HG03520 (cell line): ENCODE measurements around the gene KCNQ1OT1.

Experiments
- ATAC-seq: cut with Tn5 transposase; IDR thresholded peaks from one replicate; pipeline ENCODE4 v1.9.1; 2021; ENCODE audit warnings: mild to moderate bottlenecking, moderate library complexity; ENCODE audit not compliant: unreplicated experiment

KCNQ1OT1 gene

DNA sequence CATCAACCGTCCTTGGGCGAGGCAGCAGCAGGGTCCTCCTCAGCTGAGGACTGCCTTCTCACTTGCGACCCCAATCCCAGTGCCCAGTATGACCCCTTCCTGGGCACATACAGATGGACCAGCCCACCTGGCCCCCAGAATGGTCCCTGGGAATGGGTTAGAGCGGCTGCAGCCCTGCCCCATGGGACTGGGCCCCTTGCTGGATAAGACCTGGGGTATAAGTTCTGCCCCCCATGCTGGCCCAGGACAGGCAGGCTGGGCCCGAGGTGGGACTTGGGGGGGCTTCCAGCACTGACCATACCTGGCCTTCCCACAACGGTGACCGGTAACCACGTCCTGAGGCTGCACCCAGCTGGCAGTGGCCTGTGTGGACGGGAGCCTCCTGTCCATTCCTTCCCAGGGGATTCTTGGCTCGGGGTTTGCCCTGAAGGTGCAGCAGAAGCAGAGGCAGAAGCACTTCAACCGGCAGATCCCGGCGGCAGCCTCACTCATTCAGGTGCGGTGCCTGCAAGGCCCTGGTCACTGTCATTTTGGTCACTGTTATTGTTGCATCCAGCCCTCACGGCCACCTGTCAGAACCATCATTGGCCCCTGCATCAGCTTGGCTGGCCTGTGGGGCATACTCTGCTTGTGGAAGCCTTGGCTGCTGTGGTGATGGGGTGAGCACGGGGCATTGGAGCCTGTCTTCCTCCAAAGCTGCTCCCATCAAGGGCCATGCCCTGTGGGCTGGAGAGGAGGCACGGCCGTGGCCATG lies 114.8 kb downstream of the KCNQ1OT1 start:
- ATAC-seq = no peak

DNA sequence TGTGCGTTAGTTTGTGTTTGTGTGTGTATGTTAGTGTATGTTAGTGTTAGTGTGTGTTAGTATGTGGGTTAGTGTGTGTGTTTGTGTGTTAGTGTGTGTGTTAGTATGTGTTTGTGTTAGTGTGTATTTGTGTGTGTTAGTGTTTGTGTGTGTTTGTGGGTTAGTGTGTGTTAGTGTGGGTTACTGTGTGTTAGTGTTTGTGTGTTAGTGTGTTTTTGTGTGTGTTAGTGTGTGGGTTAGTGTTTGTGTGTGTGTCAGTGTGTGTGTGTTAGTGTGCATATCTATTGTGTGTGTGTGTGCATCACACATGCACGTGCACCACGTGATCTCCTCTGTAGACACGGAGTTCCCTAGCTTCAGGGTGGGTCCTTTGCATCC lies 115.4 kb downstream of the KCNQ1OT1 start:
- ATAC-seq = no peak

DNA sequence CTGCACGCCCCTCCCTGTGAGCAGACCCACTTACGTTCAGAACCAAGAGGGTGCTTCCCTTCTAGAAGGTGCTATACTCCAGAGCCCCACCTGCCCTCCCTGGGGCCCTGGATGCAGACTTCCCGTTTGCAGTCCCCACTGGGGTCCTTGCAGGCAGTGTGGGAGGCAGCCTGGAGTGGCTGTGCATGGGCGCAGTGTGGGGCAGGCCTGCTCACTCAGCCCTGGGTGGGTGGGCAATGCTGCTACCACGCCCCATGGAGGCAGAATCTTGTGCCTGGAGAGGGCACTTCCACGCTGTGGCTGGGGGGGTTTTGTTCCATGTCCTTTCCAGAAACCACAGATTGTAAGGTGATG lies 116.2 kb downstream of the KCNQ1OT1 start:
- no peak for ATAC-seq

DNA sequence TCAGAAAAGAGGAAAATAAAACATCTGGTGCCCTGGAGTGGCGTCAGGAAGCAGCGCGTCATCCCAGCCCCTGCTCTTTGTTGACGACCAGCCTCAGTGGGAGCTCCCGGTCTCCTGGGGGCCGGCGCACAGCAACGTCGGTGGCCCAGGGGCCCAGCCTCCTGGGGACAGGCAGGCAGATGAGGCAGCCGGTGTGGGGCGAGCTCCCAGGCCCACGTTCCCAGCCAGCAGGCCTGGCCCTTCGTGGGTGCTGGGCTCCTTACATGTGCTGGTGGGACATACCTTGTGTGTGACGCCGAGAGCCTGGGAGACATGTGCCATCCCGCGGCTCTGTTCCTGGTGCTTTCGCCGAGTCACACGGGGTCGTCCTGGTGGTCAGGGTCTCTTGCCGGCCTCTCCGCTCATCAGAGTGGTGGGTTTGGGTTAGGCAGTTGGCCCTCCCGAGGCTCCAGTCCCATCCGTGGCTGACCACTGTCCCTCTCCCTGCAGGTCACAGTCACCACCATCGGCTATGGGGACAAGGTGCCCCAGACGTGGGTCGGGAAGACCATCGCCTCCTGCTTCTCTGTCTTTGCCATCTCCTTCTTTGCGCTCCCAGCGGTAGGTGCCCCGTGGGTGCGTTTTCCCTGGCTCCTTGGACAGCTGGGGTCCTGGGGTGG lies 116.7 kb downstream of the KCNQ1OT1 start:
- no peak for ATAC-seq

DNA sequence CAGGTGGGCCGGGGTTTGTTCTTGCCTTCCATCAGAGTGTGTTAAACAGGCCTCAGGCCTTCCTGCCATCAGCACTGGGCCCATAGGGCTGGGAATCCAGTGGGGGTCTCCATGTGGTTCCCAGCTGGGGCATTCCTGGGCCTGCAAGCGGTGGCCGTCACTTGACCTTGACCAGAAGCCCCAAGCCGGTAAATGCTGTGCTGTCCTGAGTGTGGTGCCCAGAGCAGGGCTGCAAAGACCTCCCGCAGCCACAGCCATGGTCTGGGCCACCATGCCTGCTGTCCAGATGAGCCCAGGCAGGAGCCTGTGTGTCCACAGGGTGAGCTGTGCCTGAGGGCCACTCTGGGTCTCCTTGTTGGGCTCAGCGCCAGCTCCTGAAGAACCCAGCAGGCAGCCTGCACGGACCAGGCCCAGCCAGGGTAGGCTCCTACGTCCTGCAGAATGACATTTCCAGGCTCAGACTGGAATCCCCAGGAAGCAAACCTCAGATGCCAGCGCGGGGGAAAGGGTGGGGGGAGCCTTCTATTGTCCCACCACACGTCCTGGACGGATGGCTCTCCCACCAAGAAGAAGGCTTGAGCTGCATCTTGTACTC lies 117.3 kb downstream of the KCNQ1OT1 start:
- no peak for ATAC-seq

DNA sequence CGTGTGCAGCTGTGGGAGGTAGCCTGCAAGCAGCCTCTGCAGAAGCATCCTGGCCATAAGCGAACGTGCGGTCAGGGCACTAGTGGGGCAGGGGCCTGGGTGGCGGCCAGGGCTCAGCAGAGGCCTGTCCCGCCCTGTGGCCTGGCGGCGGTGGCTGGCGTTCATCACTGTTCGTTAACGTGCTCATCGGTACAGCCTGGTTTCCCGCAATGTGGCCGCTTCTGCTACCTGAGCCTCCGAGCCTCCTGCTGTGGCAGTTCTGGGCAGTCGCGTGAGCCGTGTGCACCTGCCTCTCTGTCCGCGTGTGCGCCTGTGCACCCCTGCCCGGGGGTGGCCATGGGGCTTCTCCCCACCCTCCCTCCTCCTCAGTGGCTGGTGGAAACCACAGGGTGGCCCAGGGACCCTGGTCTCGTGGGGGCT lies 117.9 kb downstream of the KCNQ1OT1 start:
- ATAC-seq = no peak

DNA sequence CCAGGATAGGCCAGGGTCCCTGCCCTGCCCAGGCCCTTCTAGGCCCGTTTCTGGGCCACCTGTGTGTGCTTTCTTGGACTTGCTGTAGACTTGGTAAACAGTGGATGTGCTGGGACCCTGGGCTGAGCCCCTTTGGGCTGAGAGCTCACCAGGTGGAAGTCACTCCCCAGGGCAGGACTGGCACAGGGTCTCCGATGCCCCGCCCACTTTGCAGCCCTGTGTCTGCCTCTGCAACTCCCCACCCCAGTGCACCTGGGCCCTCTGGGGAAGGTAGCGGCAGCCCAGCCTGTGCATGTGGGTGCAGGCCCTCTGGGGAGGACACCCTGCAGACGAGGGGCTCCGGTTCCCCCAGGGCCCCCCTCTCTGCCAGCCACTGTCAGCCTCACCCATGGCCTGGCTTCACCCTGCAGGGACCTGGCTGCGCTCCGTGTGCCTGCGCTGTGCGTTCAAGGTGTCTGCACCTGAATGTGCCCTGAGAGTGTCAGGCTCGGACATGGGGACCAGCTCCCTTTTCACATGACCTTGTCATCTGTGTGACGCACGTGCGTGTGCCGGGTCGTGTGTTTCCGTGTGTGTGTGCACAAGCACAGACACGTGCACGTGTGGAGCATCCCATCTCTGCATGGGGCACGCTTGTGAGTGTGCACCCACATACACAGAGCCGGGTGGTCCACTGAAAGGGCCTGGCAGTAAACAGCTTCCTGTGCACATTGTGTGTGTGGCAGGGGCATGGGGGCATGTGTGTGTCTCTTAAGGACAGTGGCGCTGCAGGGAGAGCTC lies 118.5 kb downstream of the KCNQ1OT1 start:
- no peak for ATAC-seq

DNA sequence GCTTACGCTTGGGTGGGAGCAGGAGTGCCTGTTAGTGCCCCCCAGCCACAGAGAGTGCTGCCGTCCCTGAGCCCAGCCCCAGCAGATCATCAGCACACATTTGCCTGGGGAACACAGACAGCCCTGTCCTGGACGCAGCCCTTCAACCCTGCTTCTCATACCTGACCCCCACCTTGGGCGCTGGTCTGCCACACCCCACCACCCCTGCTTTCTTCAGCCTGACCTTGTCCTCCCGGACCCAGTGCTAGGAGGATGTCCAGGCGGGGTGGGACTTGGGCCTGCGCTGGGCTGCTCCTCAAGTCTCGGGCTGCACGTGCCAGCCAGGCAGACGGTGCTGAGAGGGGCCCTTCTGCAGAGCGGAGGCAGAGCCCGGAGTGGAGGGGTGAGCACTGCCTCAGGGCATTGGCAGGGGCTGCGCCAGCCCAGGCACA lies 119.2 kb downstream of the KCNQ1OT1 start:
- ATAC-seq = no peak

DNA sequence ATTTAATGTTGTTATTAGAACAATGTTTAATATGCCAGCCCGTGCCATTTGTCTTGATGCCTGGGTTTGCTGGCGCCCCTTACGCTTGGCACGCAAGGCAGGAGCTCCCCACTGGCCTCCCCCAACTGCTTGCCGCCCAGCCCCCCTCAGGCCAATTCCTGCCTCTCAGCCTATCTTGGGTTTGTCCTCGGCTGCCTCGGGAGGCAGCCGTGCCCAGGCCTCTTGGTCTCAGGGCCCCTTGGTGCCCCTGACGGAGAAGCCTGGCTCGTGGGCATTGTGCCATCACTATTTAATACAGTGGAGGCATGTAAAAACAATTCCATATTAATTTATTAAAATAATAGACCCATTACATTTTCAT lies 119.8 kb downstream of the KCNQ1OT1 start:
- no peak for ATAC-seq

DNA sequence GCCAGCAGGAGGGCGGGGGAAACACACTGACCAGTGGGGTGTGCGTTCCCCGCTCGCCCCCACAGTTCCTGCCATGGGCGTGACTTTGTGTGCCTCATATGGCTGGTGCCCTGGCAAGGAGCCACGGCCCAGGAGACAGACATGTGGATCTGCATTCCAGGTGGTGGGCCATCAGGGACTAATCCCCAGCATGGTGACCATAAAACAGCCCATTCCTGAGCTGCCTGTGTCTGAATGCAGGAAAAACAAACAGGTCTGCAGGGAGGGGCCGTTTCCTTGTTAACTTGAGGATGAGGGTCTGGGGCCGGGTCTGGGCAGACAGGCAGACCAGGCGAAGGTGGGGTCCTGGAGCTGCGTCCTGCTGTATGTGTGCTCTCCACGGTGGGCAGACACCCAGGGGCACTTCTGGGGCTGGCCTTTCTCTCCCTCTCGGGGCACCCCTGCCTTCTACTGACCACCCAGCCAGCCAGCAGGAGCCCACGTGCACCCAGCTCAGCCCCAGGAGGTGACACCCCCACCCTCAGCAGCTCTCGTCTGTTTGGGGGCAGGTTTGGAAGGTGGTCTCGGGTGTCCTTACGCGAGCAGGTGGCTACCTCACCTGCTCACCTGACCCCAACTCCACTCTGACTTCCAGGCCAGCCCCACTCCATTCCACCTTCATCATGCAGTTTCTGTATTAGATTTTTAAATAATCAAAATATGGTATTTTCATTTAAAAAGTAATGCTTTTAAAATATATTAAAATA lies 120.3 kb downstream of the KCNQ1OT1 start:
- ATAC-seq = no peak

DNA sequence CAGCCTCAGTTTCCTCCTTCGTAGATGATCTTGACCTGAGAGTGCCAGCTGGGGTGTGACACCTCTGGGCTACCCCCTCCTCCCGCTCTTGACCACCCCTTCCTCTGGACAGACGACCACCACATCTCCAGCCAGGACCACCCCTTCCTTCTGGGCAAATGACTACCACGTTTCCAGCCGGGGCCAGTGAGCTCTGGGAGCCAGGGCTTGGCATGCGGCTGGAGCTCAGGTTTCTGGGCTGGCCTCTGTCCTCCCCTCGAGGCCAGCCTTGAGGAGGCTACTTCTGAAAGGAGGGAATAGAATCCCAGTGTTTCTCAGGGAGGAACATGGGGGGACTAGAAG lies 120.9 kb downstream of the KCNQ1OT1 start:
- ATAC-seq = no peak

DNA sequence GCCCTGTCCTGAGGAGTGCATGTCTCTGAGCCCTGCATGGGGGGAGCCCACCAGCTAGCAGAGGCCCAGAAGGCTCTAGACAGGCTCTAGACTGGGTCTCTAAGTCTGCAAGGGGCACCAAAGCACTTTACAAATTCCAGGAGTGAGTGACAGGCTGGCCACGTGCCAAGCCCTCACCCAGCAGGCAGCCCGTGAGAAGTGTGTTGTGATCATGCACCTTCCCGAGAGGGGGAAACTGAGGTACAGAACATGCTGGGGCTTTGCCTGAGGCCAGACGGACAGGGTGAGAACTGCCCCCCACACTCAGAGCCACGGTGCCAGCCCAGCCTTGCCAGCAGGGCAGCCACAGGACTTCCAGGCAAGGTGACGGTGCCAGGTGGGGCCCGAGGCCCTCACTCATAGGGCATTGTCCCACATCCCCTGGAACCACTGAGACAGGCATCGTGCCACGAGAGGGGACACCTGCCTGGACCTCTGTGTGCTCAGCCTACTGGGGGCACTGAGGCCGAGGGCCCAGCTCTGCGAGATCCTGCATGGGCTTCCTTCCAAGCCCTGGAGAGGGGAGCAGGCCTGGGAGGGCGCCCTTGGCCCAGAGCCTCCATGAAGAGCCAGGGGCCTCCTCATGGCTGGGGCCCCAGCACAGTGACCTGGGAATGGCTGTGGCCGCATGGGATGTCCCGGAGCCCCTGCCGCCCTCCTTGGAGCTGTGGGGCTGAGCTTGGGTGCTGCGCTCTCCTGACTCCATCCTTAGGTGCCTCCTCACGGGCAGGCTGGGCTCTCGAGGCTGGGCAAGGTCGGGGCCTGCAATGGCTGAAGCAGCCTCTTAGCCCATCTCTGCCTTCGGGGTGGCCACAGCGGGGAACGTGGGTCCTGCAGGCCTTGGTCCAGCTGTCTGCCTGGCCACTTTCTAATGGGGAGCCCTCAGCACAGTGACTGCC lies 121.5 kb downstream of the KCNQ1OT1 start:
- ATAC-seq = no peak

DNA sequence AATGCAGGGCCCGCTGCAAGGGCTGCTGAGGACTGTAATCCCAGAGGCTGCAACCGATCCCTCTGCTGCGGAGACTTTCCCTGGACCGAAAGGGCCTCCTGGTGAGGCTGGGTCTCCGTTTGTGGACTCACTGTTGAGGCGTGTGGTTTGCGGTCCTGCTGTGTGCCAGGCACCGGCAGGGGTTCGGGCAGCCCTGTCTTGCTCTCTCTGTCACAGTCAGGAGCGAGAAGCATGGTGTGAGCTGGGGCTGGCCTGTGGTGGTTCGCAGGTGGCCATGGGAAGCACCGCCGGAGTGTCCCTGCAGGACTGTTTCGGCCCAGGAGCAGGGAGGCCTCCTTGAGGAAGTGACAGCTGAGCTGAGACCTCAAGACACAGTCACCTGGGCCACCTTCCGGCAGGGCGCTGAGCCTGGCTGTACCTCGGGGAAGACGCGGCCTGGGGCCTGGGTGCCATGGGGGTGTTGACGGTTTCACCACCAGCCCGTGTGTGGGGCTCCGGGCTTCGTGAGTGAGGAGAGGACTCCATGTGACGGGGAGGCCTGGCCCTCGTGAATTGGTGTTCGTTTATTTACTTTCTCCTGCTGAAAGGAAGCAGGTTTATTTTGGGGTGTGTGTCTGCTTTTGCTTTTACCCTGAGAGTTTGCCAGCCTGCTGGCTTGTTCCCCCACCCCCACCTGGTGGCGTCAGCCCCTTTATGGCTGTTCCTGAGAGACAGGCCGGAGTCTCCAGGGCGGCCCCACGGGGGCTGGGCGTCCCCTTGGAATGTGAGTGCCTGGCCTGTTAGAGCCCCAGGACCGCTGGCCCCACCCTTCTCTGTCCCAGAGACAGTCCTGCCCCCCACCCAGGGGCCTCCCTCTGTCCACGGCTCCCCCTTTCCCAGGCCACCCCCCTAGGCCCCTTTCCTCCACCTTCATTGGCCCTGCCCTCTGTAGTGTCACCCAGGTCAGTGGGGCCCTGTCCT lies 122.5 kb downstream of the KCNQ1OT1 start:
- no peak for ATAC-seq

DNA sequence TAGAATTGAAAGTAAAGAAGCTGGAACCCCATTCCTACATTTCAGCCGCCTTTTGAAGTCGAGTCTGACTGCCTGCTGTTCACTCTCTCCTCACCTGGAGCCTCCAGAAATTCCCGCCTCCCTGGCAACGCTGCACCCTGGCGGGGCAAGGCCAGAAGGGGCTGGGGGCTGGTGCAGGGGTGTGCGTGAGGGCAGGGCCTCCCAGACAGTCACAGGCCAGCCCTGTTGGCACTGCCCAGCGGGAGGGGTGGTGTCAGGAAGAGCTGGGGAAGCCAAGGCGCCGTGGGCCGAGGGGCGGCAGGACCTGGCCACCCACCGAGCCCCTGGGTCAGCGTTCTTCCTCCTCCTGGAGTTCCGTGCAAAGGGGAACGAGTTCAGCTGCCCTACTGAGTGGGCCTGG lies 123.2 kb downstream of the KCNQ1OT1 start:
- ATAC-seq = no peak

DNA sequence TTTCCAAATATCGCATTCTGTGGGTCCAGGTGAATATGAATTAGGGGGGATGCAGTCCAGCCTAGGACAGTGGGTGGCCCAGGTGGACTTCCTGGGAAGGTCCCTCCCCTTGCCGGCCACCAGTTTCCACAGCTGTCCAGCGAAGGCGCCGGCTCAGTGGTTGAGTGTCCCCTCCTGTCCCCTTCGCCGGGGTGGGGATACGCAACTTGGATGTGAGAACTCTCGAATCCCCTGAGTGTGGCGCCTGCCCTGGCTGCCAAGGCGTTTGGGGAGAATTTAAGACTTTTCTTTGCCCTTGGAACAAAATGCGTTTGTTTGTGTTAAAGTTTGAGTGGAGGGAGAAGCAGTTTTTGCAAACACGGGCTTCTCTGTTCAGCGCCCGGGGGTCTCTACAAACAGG lies 123.7 kb downstream of the KCNQ1OT1 start:
- no peak for ATAC-seq

DNA sequence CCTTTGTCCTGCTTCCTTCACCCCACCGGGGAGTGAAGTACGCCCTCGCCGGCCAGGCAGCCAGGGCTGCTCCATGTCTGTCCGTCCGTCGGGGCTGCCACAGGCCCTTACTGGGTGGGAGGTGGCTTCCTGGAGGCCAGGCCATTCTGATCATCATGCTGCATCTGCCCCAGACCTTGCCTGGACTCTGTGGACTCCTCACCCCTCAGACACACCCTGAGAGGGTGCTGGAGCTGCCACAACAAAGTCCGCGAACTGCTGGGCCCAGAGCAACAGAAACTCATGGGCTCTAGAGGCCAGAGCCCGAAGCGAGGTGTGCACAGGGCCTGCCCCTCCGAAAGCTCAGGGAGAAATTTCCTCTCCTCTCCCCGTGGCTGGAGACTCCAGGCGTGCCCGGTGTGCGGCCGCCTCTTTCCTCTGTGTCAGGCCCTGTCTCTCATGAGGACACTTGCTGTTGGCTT lies 124.2 kb downstream of the KCNQ1OT1 start:
- ATAC-seq = no peak

DNA sequence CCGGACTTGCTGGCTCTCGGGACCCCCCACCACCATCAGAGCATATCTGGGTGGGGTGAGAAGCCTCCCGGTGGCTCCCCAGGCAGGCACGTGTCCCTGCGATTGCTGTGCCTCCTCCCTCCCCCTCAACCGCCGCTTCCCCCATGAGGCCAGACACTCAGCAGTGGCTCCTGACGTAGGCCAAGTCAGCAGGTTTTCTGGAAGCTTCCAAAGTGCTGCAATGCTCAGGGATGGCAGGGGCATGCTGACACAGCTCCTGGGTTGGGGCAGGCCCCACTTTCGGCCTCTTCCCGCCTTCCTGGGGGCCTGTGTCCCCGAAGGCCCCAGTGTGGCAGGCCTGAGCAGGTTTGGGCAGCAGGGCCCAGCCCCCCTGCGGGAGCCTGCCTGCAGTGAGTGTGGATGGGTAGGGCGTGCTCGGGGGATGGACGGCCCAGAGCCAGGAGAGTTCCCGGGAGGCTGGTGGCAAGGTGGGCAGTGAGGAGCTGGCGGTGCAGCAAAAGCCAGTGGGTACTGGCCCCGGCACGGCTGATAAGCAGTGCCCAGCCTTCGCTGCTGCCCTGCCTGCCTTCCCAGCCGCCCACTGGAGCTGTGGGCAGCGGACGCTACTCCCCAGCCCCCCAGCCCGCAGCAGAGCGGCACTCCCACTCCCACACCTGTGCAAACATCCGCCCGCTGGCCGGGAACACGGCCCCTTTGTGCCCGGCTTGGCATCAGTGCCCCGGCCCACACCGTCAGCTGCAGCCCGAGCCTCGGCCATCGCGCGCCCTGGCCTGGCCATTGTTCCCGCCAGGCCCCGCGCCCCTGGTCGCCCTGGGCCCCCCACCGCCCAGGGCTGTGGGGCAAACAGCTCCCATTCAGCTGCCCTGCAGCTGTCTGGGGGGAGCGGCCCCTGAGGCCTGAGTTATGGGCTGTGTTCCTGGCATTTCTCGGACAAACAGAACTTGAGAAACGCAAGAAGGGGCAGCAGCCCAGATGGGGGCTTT lies 125.0 kb downstream of the KCNQ1OT1 start:
- ATAC-seq = no peak
